ENCODE results near the gene CLIP1.
"Not testable (repeated sequence)": the region's sequence is repeated elsewhere in the genome, so short reads cannot be mapped to it uniquely, and the experiment has no call there.

Gene CLIP1

GRCh38 chr12:122374707-122375106, 47.8 kb downstream of the CLIP1 start:
- Histone ChIP-seq H3K79me2 (ENCODE audit: insufficient read depth, low read length) (no peaks in the 10 kb centered on the region), H3K9me2 (ENCODE audit: low read depth, low read length) (no peaks in the 10 kb centered on the region), H3F3A (ENCODE audit: insufficient read depth, low read length) (no peaks in the 10 kb centered on the region), H3K36me3 (ENCODE audit: insufficient read depth, low read length) (peaks cover 34% of the 10 kb centered on the region), H3K27me3 (ENCODE audit: insufficient read depth, low read length) (no peaks in the 10 kb centered on the region), H3K4me2 (ENCODE audit: low read length) (no peak overlapping the region), H4K20me1 (ENCODE audit: insufficient read depth, low read length) (no peaks in the 10 kb centered on the region), H3K9me3 (ENCODE audit: low read length) (no peaks in the 10 kb centered on the region), H3K4me3 (ENCODE audit: low read depth, low read length, poor library complexity, severe bottlenecking) (no peak overlapping the region), H3K9ac (ENCODE audit: low read length) (no peak overlapping the region), H2AFZ (ENCODE audit: low read length) (no peak overlapping the region), H3K27ac (ENCODE audit: low read depth, low read length, poor library complexity, severe bottlenecking) (no peak overlapping the region), H3K4me1 (ENCODE audit: insufficient read depth, low read length, severe bottlenecking) (no peaks in the 10 kb centered on the region)
- no peak for TF ChIP-seq EZH2 (IDR thresholded peaks at IDR 0.05; ENCODE audit: borderline replicate concordance, low read length)
- TF ChIP-seq CTCF (IDR thresholded peaks at IDR 0.05; ENCODE audit: low read length), result no peak

GRCh38 chr12:122371475-122372045, 50.9 kb downstream of the CLIP1 start:
- no peak overlapping the region for H2AFZ ChIP-seq (ENCODE audit: low read length)
- H3K9me3 ChIP-seq (ENCODE audit: low read length), result no peaks in the 10 kb centered on the region
- H3K36me3 ChIP-seq (ENCODE audit: insufficient read depth, low read length), result peaks cover 22% of the 10 kb centered on the region
- H3K4me2 ChIP-seq (ENCODE audit: low read length), result no peak overlapping the region
- no peaks in the 10 kb centered on the region for H3K9me2 ChIP-seq (ENCODE audit: low read depth, low read length)
- no peaks in the 10 kb centered on the region for H3K27me3 ChIP-seq (ENCODE audit: insufficient read depth, low read length)
- no peaks in the 10 kb centered on the region for H3K79me2 ChIP-seq (ENCODE audit: insufficient read depth, low read length)
- H3K4me1 ChIP-seq (ENCODE audit: insufficient read depth, low read length, severe bottlenecking), result peaks cover 3% of the 10 kb centered on the region
- no peaks in the 10 kb centered on the region for H3F3A ChIP-seq (ENCODE audit: insufficient read depth, low read length)
- H4K20me1 ChIP-seq (ENCODE audit: insufficient read depth, low read length), result no peaks in the 10 kb centered on the region
- no peak overlapping the region for H3K9ac ChIP-seq (ENCODE audit: low read length)
- no peak overlapping the region for H3K27ac ChIP-seq (ENCODE audit: low read depth, low read length, poor library complexity, severe bottlenecking)
- H3K4me3 ChIP-seq (ENCODE audit: low read depth, low read length, poor library complexity, severe bottlenecking), result no peak overlapping the region
- TF ChIP-seq CTCF (IDR thresholded peaks at IDR 0.05; ENCODE audit: low read length), result no peak
- TF ChIP-seq EZH2 (IDR thresholded peaks at IDR 0.05; ENCODE audit: borderline replicate concordance, low read length), result no peak

- peaks cover 3% of the 10 kb centered on the region for H3K4me1 ChIP-seq (ENCODE audit: insufficient read depth, low read length, severe bottlenecking)
- H3K36me3 ChIP-seq (ENCODE audit: insufficient read depth, low read length), result peaks cover 6% of the 10 kb centered on the region; the same call in 1 of the 2 replicates
- no peaks in the 10 kb centered on the region for H3F3A ChIP-seq (ENCODE audit: insufficient read depth, low read length)
- no peak for TF ChIP-seq CTCF (IDR thresholded peaks at IDR 0.05; ENCODE audit: low read length)
- no peak for TF ChIP-seq EZH2 (IDR thresholded peaks at IDR 0.05; ENCODE audit: borderline replicate concordance, low read length)
- H4K20me1 ChIP-seq (ENCODE audit: insufficient read depth, low read length), result no peaks in the 10 kb centered on the region
- no peak overlapping the region for H3K9ac ChIP-seq (ENCODE audit: low read length)
- no peak overlapping the region for H3K4me3 ChIP-seq (ENCODE audit: low read depth, low read length, poor library complexity, severe bottlenecking)
- no peaks in the 10 kb centered on the region for H3K27me3 ChIP-seq (ENCODE audit: insufficient read depth, low read length)
- H2AFZ ChIP-seq (ENCODE audit: low read length), result no peak overlapping the region
- no peak overlapping the region for H3K4me2 ChIP-seq (ENCODE audit: low read length)
- no peaks in the 10 kb centered on the region for H3K79me2 ChIP-seq (ENCODE audit: insufficient read depth, low read length)
- no peaks in the 10 kb centered on the region for H3K9me3 ChIP-seq (ENCODE audit: low read length)
- H3K27ac ChIP-seq (ENCODE audit: low read depth, low read length, poor library complexity, severe bottlenecking), result no peak overlapping the region
- H3K9me2 ChIP-seq (ENCODE audit: low read depth, low read length), result no peaks in the 10 kb centered on the region
These were observed 54.0 kb downstream of the CLIP1 start for GRCh38 chr12:122368361-122369073.

GRCh38 chr12:122367632-122368031, 54.8 kb downstream of the CLIP1 start:
- H3K36me3 ChIP-seq (ENCODE audit: insufficient read depth, low read length); H3K27me3 ChIP-seq (ENCODE audit: insufficient read depth, low read length); H3K9me2 ChIP-seq (ENCODE audit: low read depth, low read length); H3F3A ChIP-seq (ENCODE audit: insufficient read depth, low read length); H3K4me3 ChIP-seq (ENCODE audit: low read depth, low read length, poor library complexity, severe bottlenecking); H3K27ac ChIP-seq (ENCODE audit: low read depth, low read length, poor library complexity, severe bottlenecking); H2AFZ ChIP-seq (ENCODE audit: low read length); H3K79me2 ChIP-seq (ENCODE audit: insufficient read depth, low read length); H3K9ac ChIP-seq (ENCODE audit: low read length); H3K4me2 ChIP-seq (ENCODE audit: low read length); H3K9me3 ChIP-seq (ENCODE audit: low read length); H4K20me1 ChIP-seq (ENCODE audit: insufficient read depth, low read length); H3K4me1 ChIP-seq (ENCODE audit: insufficient read depth, low read length, severe bottlenecking): not testable (repeated sequence)
